HG03432 (cell line): ENCODE data around the gene CCL7.

ENCODE experiments used
- ATAC-seq: cut with Tn5 transposase; IDR thresholded peaks from one replicate; pipeline ENCODE4 v1.9.1; 2021; ENCODE audit warnings: mild to moderate bottlenecking, moderate library complexity; ENCODE audit not compliant: unreplicated experiment

CCL7 gene

GRCh38 chr17:34246446-34246845 lies 23.6 kb upstream of the CCL7 start:
- no peak for ATAC-seq

GRCh38 chr17:34246881-34247280 lies 23.1 kb upstream of the CCL7 start:
- ATAC-seq, result no peak

- no peak for ATAC-seq
Measured at GRCh38 chr17:34248511-34249024, 21.5 kb upstream of the CCL7 start.

- ATAC-seq, result no peak
Measured at GRCh38 chr17:34249061-34249460, 21.0 kb upstream of the CCL7 start.

- ATAC-seq, result no peak
Measured at GRCh38 chr17:34249478-34249877, 20.5 kb upstream of the CCL7 start.

GRCh38 chr17:34251186-34251585 lies 18.8 kb upstream of the CCL7 start:
- no peak for ATAC-seq

GRCh38 chr17:34252095-34252443 lies 18.0 kb upstream of the CCL7 start:
- ATAC-seq, result peak; percentile 62

GRCh38 chr17:34252444-34253138 lies 17.4 kb upstream of the CCL7 start:
- ATAC-seq, result no peak

- ATAC-seq, result no peak
Measured at GRCh38 chr17:34253139-34253525, 16.9 kb upstream of the CCL7 start.

- no peak for ATAC-seq
Measured at GRCh38 chr17:34254146-34254545, 15.9 kb upstream of the CCL7 start.

GRCh38 chr17:34254651-34255380 lies 15.2 kb upstream of the CCL7 start, which contains the start of gene CCL2:
TSS of gene CCL2 (plus strand) at chr17:34255285. CDS start at chr17:34255350, 65 bp downstream.
- ATAC-seq, result no peak

- ATAC-seq, result no peak
Measured at GRCh38 chr17:34255381-34255732, 14.7 kb upstream of the CCL7 start.

GRCh38 chr17:34255841-34256240 lies 14.2 kb upstream of the CCL7 start:
- no peak for ATAC-seq

GRCh38 chr17:34257299-34257985 lies 12.6 kb upstream of the CCL7 start:
- ATAC-seq, result no peak

- ATAC-seq, result no peak
Measured at GRCh38 chr17:34257986-34258326, 12.1 kb upstream of the CCL7 start.

- no peak for ATAC-seq
Measured at GRCh38 chr17:34259146-34259545, 10.9 kb upstream of the CCL7 start.

GRCh38 chr17:34260861-34261260 lies 9.2 kb upstream of the CCL7 start:
- no peak for ATAC-seq

- no peak for ATAC-seq
Measured at GRCh38 chr17:34261568-34262337, 8.3 kb upstream of the CCL7 start.

- no peak for ATAC-seq
Measured at GRCh38 chr17:34265711-34266110, 4.3 kb upstream of the CCL7 start.

- no peak for ATAC-seq
Measured at GRCh38 chr17:34275881-34276280, 5.9 kb downstream of the CCL7 start.

- ATAC-seq, result no peak
Measured at GRCh38 chr17:34276826-34277225, 6.8 kb downstream of the CCL7 start.
